Ovary (tissue), 9 donors: Measurements from ENCODE around the gene MEOX2. TPM values are rescaled to one million over a fixed set of nuclear protein-coding genes. Genes with fewer than 3 reads are reported as not detected.

Source experiments
- DNase-seq, 5 donors: peaks; one replicate each; pipeline ENCODE4 v3.0.0-alpha.2; 2019 to 2020
- H3K27ac ChIP-seq, 2 donors: fragments of 200-600 bp; one replicate each; pipeline versions ENCODE4 v1.5.1 to v1.8.0; 2019 to 2022
- H3K27me3 ChIP-seq: fragments of 200-600 bp; one replicate; pipeline ENCODE4 v1.8.0; 2022
- H3K36me3 ChIP-seq: fragments of 200-600 bp; sonication (generic); one replicate; pipeline ENCODE4 v1.5.1; 2019
- H3K4me1 ChIP-seq: one replicate; pipeline ENCODE4 v1.8.1; 2013; ENCODE audit warnings: mild to moderate bottlenecking, moderate library complexity; ENCODE audit not compliant: insufficient read depth
- H3K4me3 ChIP-seq: fragments of 200-600 bp; sonication (generic); one replicate; pipeline ENCODE4 v1.5.1; 2017
- H3K9me3 ChIP-seq, 2 donors: fragments of 200-600 bp in 1 of 2; sonication (generic) in 1 of 2; one replicate each; pipeline versions ENCODE4 v1.5.1 to v1.8.1; 2013 to 2019; ENCODE audit warnings: mild to moderate bottlenecking in 1 of 2, moderate library complexity in 1 of 2
- EP300 ChIP-seq: sonication (generic); formaldehyde crosslinking; IDR thresholded peaks from one replicate; pipeline ENCODE4 v1.6.1; 2017; ENCODE audit warnings: antibody characterized with exemption
- POLR2A ChIP-seq: fragments of 450-650 bp; IDR thresholded peaks from one replicate; pipeline ENCODE4 v1.6.1; 2017; ENCODE audit warnings: antibody characterized with exemption, mild to moderate bottlenecking, moderate library complexity
- WGBS, 3 donors: extraction: QIAGEN DNeasy Blood & Tissue Kit in 1 of 3; methylation state at CpG; one replicate each; pipeline versions ENCODE4 v1.1.5 to v1.1.7; 2013 to 2017; 5-methylcytosine and 5-hydroxymethylcytosine counted together
- intact Hi-C, 4 donors: fragments of 100-400 bp; cut with DNase I; formaldehyde crosslinking; loops; one replicate each; pipeline versions ENCODE4 v1.11.0 to v1.15.1; 2022 to 2023
- polyA plus RNA-seq, 2 donors: library from polyadenylated mRNA; stranded (reverse); fragments of 200-250 nt in 1 of 2; fragments of 350-450 nt in 1 of 2; fragmentation: Illumina TruSeq in 1 of 2; extraction: RNeasy Lipid Tissue Mini Kit (QIAGEN cat#74804) in 1 of 2; gene quantifications; one replicate each; pipeline ENCODE4 v1.2.3, GENCODE V29; 2013 to 2014
- total RNA-seq, 7 donors: library from RNA; depleted of rRNA in 2 of 7; stranded (reverse); fragments of >200 nt in 2 of 7; fragmentation: NEBNext Ultra II Directional in 3 of 7; extraction: Animal tissue kit (Norgen Biotek cat#: 25700) in 3 of 7; gene quantifications; one replicate each; pipeline versions ENCODE4 v1.1.0 to v1.2.4, GENCODE V29; 2016 to 2023
- TF ChIP-seq, protein P1 (sequence below), 3 donors: fragments of 450-650 bp in 2 of 3; fragments of 200-600 bp in 1 of 3; IDR thresholded peaks; one replicate each; pipeline versions ENCODE4 v1.5.1 to v1.8.0; 2016 to 2022; ENCODE audit warnings: antibody characterized with exemption in 3 of 3, mild to moderate bottlenecking in 1 of 3
- donor health status: DM: no; HTN: no; CAD: no; lungs with moderate emphysema.
- donor health status: DM: no; HTN: no; CAD: no.
- donor health status: Bipolar disorder and iron deficiency.
- donor health status: DM: yes; HTN: yes; CAD: no.
- donor health status: DM: no; HTN: no; CAD: no.
- donor health status: DM: yes; HTN: yes; CAD: no.

Gene MEOX2
- total and polyA plus RNA-seq, 9 donors: 1.3 to 15.4 (median 1.6) TPM

DNA sequence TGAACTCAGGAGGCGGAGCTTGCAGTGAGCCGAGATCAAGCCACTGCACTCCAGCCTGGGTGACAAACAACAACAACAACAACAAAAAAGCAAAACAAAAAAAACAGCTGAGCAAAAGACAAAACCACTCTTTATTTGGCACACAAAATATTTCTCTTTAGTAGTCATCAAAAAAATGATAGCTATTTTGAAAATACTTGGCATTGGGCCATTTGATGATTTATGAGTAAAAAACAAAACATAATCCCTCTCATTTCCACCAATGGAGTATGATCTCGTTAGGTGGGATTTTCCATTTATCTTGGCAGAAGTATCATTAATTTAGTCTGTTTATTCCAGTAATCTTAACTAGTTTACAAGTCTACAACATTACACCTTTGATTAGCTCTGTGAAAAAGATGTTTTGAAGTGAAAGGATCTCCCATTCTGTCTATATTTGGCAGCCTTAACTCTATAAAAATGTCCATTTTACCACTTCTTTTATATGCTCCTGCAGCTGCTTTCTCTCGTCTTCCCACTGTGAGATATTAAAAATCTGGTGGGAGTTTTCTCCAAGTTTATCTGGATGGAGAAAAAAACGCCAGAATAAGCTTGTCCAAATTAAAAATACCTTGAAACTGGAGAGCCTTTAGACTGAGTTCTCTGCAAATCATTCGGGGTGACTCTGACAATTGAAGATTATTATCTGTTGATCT lies 65.8 kb downstream of the MEOX2 start:
- intact Hi-C loops: no loop called here
- no peaks in the 10 kb centered on the region for H3K9me3 ChIP-seq
- DNase-seq: no peak
- H3K36me3 ChIP-seq: no peaks in the 10 kb centered on the region
- TF ChIP-seq, protein P1, sequence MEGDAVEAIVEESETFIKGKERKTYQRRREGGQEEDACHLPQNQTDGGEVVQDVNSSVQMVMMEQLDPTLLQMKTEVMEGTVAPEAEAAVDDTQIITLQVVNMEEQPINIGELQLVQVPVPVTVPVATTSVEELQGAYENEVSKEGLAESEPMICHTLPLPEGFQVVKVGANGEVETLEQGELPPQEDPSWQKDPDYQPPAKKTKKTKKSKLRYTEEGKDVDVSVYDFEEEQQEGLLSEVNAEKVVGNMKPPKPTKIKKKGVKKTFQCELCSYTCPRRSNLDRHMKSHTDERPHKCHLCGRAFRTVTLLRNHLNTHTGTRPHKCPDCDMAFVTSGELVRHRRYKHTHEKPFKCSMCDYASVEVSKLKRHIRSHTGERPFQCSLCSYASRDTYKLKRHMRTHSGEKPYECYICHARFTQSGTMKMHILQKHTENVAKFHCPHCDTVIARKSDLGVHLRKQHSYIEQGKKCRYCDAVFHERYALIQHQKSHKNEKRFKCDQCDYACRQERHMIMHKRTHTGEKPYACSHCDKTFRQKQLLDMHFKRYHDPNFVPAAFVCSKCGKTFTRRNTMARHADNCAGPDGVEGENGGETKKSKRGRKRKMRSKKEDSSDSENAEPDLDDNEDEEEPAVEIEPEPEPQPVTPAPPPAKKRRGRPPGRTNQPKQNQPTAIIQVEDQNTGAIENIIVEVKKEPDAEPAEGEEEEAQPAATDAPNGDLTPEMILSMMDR (IDR thresholded peaks at IDR 0.05): no peak
- TF ChIP-seq EP300 (no peak), POLR2A (no peak)
- H3K27me3 ChIP-seq: no peaks in the 10 kb centered on the region
- H3K27ac ChIP-seq: no peak overlapping the region
- no peak overlapping the region for H3K4me3 ChIP-seq
- peaks cover 1% of the 10 kb centered on the region for H3K4me1 ChIP-seq
- WGBS, 3 donors: 15 to 25% (median 21%) methylated on average over 6 of the region's 6 CpGs

DNA sequence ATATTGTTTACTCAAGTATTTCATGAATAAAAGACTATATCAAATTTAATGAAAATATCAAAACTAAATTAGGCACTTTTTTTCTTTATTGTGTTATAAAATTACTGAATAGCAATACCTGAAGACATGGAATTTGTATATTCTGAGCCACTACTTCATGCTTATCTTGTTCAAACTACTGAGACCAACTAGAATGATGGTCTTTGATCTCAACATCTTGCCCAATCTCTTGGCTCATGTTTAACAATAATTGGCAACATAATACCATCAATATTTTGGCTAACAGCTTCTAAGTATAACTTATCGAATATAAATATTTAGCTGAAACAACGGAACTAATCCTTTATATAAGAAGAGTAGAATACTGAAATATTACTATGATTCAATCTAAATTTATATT lies 68.2 kb downstream of the MEOX2 start:
- no peaks in the 10 kb centered on the region for H3K36me3 ChIP-seq
- peaks cover 1% of the 10 kb centered on the region for H3K4me1 ChIP-seq
- H3K27me3 ChIP-seq: no peaks in the 10 kb centered on the region
- H3K27ac ChIP-seq: no peak overlapping the region
- intact Hi-C loops: no loop called here
- 95 to 96% (median 95%) methylated on average over 2 of the region's 2 CpGs for WGBS, 3 donors
- TF ChIP-seq EP300 (no peak), POLR2A (no peak)
- TF ChIP-seq, protein P1 (IDR thresholded peaks at IDR 0.05): no peak
- H3K9me3 ChIP-seq: no peaks in the 10 kb centered on the region
- no peak for DNase-seq
- H3K4me3 ChIP-seq: no peak overlapping the region

DNA sequence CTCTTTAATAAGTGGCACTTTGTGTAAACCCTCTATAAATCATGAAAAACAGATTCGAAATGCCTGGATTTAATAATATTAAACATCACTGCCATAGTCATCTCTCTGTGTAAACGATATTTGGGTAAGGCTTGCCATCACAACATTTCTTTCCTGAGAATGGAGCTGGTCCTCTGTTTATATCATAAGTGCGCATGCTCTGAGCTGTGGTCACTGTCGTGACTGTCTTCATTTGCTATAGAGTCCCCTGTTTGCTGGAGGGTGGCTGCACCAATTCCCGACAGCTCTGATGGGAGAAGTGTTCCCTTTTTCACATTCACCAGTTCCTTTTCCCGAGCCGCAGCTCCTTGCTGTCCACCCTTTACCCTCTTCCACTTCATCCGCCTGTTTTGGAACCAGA lies 74.3 kb downstream of the MEOX2 start:
- WGBS, 3 donors: 90 to 94% (median 92%) methylated on average over 8 of the region's 8 CpGs

DNA sequence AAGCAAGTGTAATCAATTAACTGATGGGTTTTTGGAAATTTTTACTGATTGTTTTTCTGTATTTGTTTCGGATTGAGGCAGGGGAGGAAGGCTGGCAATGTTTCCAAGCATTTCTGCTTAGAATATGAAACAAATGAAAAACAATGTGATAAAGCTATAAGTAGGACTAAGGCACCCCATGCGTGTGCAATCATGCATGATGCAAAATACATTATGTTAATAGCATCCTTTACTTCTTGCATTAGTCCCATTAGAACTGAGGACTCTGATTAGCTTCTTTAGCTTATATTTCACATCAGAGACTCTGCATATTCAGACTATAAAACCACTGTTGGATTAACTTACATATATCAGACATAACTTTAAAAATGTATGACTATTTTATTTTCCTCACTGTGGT lies 76.0 kb downstream of the MEOX2 start:
- H3K27ac ChIP-seq: no peak overlapping the region
- H3K27me3 ChIP-seq: no peaks in the 10 kb centered on the region
- H3K36me3 ChIP-seq: no peaks in the 10 kb centered on the region
- no peak overlapping the region for H3K4me3 ChIP-seq
- no peaks in the 10 kb centered on the region for H3K4me1 ChIP-seq
- no peaks in the 10 kb centered on the region for H3K9me3 ChIP-seq
- DNase-seq: no peak
- intact Hi-C loops: no loop called here
- WGBS, 3 donors: 87 to 98% (median 97%) methylated on average over 2 of the region's 2 CpGs
- TF ChIP-seq, protein P1 (IDR thresholded peaks at IDR 0.05): no peak
- TF ChIP-seq POLR2A: no peak
- no peak for TF ChIP-seq EP300

More for the DNA sequence above, 74.3 kb downstream of the MEOX2 start:
- Histone ChIP-seq H3K9me3 (no peaks in the 10 kb centered on the region), H3K36me3 (no peaks in the 10 kb centered on the region), H3K4me1 (no peaks in the 10 kb centered on the region), H3K27me3 (no peaks in the 10 kb centered on the region), H3K27ac (no peak overlapping the region), H3K4me3 (no peak overlapping the region)
- TF ChIP-seq, protein P1 (IDR thresholded peaks at IDR 0.05): no peak
- TF ChIP-seq POLR2A (no peak), EP300 (no peak)
- intact Hi-C loops: no loop called here
- DNase-seq: no peak
